GM18868 (cell line): Measurements from ENCODE around the gene DNHD1.
"Not testable (repeated sequence)": the region's sequence is repeated elsewhere in the genome, so short reads cannot be mapped to it uniquely, and the experiment has no call there.

Experiments
- ATAC-seq: cut with Tn5 transposase; IDR thresholded peaks from one replicate; pipeline ENCODE4 v1.9.1; 2021; ENCODE audit warnings: mild to moderate bottlenecking, moderate library complexity; ENCODE audit not compliant: unreplicated experiment

Gene DNHD1

DNA sequence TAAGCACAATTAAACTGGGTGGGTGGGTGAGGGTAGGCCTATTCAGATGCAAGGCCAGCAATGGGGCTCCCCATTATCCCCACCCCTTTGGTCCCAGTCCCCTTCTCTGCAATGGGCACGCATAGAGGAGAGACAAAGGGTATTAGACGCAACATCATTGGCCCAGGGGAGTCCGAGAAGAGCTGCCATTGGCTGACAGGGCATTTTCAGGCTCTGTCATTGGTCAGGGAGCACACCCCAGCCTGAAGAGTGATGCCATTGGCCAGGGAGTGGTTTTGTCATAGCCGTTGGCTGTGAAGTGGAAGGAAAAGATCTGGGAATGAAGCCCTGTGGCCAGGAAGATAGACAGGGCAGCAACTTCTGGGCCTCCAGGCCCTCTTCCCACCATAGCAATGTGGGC is 20.5 kb upstream of the DNHD1 start:
- no peak for ATAC-seq

DNA sequence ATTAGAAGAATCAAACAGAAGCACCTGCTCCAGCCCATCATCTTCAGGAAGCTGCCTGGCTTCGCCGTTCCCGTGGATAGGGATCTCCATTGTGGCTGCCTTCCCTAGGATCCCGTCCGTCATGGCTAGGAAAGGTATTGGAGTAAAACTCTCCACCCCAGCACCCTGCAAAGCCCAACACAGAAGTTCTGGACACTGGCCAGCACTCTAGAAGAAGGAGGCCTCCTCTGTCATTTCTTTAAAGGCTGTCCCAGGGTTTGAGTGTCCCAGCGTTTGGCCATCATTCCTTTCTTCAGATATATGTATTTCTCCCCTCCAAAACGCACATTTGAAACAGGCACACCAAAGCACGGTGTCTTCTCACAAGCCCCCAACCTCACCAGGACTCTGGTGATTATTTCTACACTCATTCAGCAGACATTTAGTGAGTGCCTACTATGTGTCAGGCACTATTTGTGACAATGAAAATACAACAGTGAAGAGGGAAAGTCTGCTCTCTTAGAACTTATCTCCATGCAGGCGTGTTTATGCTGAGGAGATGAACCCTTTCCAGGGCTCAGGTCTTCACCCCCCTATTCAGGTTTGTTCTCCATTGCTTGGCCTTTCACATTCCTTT is 16.7 kb upstream of the DNHD1 start:
- ATAC-seq, result no peak

DNA sequence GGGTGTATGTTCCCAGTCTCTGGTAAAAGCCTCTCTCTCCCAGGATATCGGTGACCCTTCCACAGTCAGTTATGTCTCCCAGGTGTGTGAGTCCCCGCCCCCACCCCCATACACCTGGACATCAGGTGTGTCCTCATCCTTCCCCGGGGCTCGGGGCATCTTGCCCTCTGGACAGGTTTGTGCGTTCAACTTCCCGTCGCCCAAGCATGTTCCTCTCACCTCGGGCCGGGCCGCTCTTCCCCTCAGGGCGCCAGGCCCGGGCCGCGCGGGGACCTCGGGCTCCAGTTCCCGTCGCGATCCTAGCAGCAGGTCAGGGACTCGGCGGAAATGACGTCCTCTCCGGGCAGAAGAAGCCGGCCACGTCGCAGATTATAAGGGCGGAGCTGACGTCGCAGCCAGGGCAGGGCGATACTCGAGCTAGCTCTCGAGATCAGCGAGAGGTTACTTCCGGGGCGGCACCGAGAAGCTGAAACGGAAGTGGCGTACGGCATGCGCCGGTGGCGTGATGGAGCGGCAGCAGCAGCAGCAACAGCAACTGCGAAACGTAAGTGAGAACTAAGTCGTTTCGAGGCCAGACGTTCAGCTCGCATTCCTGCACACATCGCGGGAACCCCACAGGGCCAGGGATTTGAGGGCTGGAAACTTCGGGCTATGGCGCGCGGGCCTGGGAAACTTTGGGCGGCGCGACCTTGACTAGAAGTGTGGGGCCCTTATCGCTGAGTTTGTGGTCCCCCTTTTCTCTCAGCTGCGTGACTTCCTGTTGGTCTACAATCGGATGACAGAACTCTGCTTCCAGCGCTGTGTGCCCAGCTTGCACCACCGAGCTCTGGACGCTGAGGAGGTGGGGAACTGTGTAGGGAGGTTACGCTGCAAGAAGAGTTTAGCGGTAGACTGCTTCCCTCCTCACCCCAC is 15.8 kb upstream of the DNHD1 start, which contains the start of the genes ARFIP2 and TIMM10B:
Gene ARFIP2 (minus strand): TSS at position 320 of the 912 bp plus-strand sequence. CDS start 910 bp downstream, outside the sequence.
Gene TIMM10B (plus strand): TSS at position 490 of the 912 bp plus-strand sequence. CDS start 16 bp downstream, at position 506.
- peak; percentile 99 for ATAC-seq

DNA sequence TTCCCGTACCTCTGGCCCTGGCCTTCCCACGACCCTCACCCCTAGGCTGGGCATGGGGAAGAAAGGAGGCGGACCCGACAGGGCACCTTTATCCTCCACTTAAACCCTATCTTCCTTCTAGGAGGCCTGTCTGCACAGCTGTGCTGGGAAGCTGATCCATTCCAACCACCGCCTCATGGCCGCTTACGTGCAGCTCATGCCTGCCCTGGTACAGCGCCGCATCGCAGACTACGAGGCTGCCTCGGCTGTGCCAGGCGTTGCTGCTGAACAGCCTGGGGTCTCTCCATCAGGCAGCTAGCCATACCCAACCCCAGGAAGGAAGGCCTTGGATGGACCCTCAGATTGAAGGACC is 15.2 kb upstream of the DNHD1 start:
- ATAC-seq, result peak; percentile 4

DNA sequence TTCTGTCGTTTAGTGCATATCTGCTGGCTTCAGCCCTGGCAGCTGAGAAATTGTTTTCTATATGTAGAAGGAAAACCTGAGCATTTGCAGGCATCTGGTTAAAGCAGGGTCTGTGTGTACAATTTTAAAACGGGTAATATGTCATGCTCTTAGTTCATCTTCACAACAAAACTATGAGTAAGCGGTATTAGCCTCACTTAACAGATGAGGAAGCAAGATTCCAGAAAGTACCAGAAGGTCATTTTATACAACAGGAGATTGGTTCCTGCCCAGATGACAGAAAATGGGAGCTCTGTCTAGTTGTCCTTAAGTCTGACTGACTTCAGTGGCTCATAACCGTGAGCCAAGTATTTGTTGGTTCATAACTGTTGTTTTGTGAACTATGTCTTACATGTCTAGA is 14.6 kb upstream of the DNHD1 start:
- ATAC-seq, result no peak

DNA sequence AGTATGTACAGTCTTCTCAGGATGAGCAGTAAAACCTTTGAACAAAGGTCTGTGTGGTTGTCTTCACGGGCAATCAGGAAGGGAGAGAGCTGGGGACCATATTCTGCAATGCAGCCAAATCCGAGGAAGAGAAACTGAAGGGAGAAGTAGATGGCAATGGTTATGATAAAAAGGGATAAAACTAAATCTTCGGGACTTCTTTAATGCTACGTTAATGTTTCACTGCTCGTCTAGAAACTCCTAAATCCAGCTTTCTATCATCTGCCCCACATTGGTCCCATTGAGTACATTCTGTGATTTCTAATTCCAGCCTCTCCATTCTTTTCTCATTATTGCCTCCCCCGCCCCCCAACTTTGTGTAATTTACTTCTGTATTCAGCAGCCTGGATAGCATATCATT is 14.1 kb upstream of the DNHD1 start:
- no peak for ATAC-seq

DNA sequence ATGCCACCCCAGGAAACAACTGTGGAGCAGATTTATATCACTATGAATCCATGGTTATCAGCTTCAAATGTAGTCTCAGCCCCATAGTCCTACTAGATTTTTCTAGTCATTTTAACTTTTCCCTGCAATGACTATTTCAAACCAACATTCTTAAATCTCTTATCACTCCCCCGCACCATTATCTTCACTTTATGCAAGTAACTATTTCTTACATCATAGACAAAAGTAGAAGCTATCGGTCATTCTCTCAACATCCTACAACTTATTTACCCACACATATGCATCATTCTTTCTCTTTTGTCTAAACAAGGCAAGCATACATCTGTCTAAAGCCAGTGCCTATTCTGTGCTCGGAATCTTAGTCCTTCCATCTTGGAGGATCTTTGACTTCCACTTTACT is 11.4 kb upstream of the DNHD1 start:
- ATAC-seq, result no peak

DNA sequence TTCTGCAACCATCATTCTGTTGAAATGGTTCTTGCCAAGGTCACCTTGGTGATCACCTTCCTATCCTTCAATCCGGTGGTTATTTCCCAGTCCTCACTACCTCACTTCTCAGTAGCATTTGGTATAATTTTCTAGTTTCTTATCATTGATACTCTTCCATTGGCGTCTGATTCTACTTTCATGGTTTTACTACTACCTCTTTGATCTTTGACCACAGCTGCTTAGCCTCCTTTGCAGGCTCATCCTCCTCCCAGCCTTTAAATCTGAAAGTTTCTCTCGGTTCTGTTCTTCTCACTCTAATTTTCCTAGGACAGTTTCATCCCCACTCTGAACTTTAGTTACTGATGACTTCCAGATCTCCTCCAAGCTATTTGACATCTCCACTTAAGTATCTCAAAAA is 10.8 kb upstream of the DNHD1 start:
- ATAC-seq, result no peak

DNA sequence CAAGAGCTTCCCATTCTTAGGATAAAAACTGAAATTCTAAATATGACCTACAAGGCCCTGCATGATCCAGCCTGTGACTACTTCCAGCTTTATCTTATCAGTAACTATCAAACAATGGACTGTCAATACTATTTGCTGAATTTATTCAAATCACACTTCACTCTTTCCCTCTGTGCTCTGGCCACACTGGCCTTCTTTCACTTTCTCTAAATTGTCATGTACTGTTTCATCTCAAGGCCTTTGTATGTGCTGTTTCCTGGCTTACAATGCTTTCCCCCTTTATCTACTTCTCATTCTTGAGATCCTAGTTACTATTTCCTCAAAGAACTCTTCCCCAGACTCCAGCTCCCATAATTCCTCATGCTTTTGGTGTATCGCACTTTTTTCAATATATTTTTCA is 10.1 kb upstream of the DNHD1 start:
- ATAC-seq, result no peak

DNA sequence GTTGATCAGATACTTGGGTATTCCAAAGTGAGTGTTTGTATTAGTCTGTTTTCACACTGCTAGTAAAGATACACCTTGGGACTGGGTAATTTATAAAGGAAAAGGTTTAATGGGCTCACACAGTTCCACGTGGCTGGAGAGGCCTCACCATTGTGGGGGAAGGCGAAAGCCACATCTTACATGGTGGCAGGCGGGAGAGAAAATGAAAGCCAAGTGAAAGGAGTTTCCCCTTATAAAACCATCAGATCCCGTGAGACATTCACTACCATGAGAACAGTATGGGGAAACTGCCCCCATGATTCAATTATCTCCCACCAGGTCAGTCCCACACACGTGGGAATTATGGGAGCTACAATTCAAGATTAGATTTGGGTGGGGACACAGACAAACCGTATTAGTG is 8.7 kb upstream of the DNHD1 start:
- ATAC-seq, result no peak

DNA sequence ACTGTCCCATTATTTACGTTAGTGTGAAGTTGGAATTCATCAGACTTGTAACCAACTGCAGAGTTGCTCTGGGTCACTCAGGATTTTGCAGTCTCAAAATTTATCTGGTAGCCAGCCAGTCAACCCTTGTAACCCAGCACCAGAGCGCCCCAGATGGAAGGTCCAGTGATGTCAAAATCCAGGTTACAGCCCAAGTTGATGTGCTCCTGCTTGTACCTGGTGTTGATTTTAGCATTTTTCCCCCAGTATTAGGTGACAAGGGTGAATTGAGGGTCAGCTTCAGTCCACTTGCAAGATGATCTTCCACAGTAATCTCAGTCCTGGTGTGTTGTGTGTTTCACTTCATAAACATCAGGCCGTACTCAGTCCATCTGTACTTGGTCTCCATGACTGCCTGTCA is 8.3 kb upstream of the DNHD1 start:
- ATAC-seq, result no peak

DNA sequence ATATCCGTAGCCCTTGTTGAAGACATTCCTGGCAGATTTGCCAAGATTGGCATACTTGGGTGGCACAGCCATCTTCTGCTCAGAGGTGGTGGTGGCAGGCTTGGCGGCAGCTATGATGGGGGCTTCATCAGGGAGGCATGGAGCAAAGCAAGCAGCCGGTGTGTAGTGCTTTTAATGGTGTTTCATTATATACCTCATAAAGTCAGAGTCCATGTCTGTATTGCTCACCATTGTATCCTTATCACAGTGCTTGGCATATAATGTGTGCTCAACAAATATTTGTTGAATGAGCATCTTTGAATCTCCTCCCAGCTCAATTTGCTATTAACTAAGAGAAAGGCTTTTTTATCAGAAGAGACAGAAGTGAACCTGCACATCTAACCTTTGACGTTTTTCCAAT is 7.8 kb upstream of the DNHD1 start:
- no peak for ATAC-seq

DNA sequence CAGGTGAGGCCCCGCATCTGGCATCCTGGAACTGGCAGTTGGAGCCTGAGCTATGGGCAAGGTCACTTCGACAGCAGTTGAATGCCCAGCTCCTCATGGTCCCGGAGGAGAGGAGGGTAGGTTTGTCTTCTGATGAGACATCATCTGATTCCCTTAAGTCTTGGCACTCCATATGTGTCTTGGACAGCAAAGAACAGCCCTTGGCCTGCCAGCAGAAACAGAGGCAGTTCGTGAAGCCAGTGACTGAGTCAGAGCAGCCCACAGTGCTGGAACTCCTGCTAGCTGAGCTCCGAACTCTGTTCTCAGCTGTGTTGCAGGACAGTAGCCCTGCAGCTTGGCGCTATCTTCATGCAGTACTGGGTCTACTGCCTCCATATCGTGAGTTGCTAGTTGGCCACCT is 1.0 kb downstream of the DNHD1 start:
- no peak for ATAC-seq

DNA sequence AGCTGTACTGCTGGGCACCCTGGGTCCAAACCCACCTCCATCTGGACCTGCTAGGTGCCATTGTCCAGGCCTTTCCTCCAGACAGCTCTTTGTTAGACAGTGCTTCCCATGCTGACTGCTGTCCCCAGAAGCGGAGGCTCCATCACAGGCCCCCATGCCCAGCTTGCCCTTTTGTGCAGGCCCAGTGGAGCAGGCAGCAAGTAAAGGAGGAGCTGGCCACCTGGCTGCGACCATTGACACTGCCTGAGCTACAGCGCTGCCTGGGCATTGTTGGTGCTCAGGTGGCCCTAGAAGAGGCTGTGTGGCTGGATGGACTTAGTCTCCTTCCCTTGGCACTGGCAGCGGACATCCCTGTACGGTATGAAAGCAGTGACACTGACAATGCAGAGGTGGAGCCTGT is 1.5 kb downstream of the DNHD1 start:
- no peak for ATAC-seq

DNA sequence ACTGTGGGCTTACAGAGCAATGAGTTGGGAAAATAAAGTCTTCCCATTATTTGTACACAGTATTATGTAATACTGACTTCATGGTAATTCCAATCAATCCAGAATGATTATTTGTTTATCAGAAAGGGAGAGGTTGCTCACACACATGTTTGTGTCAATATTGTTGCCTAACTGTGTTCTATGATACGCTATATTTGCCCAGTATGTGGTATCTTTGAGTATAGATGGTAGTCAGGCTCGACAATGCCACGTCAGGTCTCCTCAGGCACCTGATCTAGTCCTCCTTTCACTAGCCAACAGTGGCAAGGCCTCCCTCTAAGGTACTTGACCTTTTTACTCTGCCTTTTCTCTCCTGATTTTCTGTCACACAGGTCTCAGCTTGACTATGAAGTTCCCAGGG is 5.3 kb downstream of the DNHD1 start:
- no peak for ATAC-seq

DNA sequence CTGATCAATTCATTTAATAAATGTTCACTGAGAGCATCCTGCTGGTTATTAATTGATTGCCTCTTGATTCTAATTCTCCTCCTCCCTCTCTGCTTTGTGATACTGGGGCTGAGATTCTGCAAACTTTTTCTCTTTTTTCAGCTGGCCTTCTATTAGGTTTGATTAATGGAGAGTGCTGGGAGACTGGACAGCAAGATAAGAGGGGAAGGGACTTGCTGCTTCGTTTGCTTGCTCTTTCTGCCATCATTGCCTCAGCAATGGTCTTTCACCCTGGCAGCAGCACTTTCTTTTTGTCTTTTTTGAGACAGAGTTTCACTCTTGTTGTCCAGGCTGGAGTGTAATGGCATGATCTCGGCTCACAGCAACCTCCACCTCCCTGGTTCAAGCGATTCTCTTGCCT is 7.1 kb downstream of the DNHD1 start:
- no peak for ATAC-seq

DNA sequence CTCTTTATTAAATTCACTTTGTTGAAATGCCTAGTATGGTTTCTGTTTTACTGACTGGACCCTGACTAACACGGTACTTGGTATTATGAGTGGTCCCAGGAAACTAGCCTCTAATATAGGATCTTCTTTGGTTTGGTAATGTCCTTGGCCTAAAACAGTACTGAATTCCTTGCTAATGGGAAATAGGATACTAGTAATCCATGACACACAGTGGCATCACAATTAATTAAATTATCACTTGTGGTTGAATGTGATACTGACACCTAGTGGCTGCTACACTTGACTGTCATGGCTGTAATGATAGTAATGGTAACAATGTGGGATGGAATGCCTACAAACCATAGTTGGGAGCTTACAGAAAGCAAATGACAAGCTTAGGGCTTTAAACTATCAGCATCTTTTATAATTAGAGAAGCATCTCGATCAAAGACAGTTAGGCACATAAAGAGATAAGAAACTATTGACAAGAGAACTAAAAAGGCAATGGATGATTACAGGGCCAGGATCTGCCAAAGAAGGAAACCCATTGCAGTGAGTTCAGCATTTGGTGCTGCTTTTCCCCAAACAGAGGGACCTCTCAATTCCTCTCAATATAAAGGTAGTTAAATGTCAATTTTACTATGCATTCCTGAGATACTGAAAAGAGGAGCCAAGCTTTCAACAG is 8.6 kb downstream of the DNHD1 start:
- ATAC-seq, result no peak

DNA sequence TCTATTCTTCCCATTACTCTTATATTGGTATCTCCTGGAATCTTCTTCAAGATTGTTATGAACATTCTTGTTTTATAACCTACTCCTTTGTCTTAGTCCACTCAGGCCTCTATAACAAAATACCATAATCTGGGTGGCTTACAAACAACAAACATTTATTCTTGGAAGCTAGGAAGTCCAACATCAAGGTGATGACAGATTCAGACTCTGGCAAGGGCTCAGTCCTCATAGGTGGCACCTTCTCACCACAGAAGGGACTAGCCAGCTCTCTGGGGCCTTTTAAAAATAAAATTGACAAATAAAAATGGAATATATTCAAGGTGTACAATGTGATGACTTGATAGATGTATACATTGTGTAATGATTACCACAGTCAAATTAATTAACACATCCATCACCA is 19.8 kb downstream of the DNHD1 start:
- ATAC-seq, result no peak

DNA sequence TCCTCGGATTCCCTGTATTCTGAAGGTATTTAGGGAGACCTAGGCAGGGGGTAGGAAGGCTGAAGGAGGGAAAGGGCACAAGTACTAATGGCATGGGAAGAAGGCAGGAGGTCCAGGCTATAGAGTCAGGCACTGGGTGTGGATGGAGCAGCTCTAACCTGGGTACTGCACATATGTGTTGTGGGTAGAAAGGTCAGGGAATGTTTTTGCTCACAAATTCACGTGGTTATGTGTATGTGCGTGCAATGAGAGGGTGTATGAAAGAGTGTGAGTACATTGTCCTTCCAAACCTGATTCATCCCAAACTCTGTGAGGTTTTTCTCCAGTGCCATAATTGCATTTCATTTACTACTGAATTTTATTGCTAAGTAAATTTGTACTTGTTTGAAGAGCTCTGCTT is 23.2 kb downstream of the DNHD1 start:
- ATAC-seq, result no peak

DNA sequence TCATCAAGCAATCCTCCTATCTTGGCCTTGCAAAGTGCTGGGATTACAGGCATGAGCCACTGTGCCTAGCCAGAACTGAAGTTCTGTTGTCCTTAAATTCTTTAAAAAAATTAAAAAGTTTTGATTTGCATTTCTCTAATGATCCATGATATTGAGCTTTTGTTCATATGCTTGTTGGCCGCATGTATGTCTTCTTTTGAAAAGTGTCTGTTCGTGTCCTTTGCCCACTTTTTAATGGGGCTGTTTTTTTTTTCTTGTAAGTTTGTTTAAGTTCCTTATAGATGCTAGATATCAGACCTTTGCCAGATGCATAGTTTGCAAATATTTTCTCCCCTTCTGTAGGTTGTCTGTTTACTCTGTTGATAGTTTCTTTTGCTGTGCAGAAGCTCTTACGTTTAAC is 24.9 kb downstream of the DNHD1 start:
- ATAC-seq, result not testable (repeated sequence)

DNA sequence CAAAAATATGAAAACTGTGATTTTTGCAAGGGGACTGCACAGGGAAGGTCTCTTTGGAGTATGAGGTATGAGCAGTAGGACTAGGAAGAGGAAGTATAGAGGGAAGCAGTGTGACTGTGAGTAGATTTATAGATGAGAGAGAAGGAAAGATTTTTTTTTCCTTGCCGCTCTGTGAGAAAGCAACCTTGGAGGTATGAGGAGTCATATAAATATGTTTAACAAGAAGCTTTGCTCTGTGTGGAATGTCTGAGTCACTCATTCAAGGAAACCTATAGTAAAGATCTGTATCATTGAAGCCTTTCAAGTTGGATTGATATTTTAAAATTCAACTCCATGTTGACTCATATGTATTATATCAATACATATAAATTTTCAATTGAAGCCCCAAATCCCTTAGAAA is 26.2 kb downstream of the DNHD1 start:
- no peak for ATAC-seq
